OCI-LY3 (cell line): Measurements from ENCODE around the gene LMX1B.

Source experiments
- EZH2phosphoT487 ChIP-seq: fragments of 200-600 bp; shearing (Covaris generic); IDR thresholded peaks from 2 replicates; pipeline ENCODE4 v1.6.1; 2018; ENCODE audit warnings: antibody characterized with exemption, mixed run types, low read depth
- TF ChIP-seq, protein P1 (sequence below): fragments of 200-600, 300-600 bp; sonication (generic); IDR thresholded peaks from 2 replicates; pipeline ENCODE4 v1.5.1; 2014; ENCODE audit warnings: antibody characterized with exemption, low read length, low read depth

DNA sequence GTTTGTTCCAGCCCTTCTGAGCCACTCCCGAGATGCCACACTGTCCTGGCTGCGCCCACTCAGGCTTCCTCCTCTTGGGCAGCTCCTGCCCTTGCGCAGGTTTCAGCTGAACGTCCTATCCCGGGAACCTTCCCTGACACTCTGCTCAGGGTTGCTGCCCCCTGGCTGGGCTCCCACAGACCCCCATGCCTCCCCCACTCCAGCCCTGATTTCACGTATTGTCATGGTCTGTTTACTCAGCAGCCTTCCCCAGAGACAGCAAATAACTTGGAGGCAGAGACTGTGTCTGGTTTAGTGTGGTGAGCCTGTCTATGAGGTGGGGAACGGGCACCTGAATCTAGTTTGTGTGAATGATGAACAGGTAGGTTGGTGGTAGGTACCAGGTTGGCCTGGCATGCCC is 40.4 kb downstream of the LMX1B start:
- TF ChIP-seq, protein P1, sequence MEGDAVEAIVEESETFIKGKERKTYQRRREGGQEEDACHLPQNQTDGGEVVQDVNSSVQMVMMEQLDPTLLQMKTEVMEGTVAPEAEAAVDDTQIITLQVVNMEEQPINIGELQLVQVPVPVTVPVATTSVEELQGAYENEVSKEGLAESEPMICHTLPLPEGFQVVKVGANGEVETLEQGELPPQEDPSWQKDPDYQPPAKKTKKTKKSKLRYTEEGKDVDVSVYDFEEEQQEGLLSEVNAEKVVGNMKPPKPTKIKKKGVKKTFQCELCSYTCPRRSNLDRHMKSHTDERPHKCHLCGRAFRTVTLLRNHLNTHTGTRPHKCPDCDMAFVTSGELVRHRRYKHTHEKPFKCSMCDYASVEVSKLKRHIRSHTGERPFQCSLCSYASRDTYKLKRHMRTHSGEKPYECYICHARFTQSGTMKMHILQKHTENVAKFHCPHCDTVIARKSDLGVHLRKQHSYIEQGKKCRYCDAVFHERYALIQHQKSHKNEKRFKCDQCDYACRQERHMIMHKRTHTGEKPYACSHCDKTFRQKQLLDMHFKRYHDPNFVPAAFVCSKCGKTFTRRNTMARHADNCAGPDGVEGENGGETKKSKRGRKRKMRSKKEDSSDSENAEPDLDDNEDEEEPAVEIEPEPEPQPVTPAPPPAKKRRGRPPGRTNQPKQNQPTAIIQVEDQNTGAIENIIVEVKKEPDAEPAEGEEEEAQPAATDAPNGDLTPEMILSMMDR = no peak
- TF ChIP-seq EZH2phosphoT487 = no peak
